ENCODE measurements around the gene GRID1.

The GRID1 gene

DNA sequence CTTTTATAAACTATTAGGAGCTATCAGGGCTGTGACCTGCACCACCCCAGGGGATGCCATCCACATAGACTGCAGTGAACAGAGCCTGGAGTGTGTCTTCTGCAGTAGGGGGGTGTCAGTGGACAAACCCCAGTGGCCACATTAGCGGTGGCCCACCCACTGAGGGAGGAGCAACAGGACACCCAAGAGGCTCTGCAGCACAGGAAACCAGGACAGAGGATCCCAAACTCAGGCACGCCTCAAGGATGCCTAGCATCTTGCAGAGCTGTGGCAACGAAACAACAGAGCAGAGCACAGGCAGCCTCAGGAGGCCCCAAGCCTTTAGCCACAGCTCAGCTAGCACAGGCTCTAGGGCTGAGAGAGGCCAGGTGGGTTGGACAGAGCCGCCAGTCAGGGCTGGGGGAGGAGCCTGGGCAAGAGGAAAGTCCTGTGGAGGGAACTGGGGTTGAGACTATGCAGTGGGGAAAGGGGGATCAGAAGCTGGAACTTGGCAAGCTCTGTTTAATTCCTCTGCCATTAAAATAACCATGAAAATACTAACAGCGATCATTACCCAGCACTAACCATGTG, 53.8 kb downstream of the GRID1 start:
- DNase-seq: no peak

- DNase-seq: no peak
Measured at GRCh38 chr10:86311906-86312305, 54.7 kb downstream of the GRID1 start.

GRCh38 chr10:86311190-86311589, 55.4 kb downstream of the GRID1 start:
- no peak for DNase-seq

GRCh38 chr10:86310702-86311101, 55.9 kb downstream of the GRID1 start:
- DNase-seq: no peak

GRCh38 chr10:86310291-86310690, 56.3 kb downstream of the GRID1 start:
- DNase-seq: no peak

- no peak for DNase-seq
Measured at GRCh38 chr10:86308056-86308455, 58.5 kb downstream of the GRID1 start.

GRCh38 chr10:86306628-86307278, 59.8 kb downstream of the GRID1 start:
- DNase-seq: no peak

- no peak for DNase-seq
Measured at GRCh38 chr10:86305521-86305920, 61.1 kb downstream of the GRID1 start.

DNA sequence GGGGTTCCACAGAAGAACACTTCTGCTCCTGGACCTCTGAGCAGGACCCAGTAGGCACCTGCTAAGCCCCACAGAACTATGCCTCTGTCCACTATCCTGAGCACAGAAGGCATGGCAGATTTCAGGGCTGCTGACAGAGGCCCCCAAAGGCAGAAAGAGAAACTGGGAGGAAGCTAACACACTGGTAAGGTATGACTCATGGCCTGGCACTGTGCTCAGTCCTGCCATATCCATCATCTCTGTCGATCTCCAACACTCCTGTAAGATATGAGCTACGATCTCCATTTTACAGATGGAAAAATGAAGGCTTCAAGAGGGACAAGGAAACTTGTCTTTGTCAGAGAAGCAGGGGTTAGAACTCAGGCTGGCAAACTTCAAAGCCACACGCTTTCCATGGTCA, 62.2 kb downstream of the GRID1 start:
- no peak for DNase-seq

GRCh38 chr10:86303626-86304025, 63.0 kb downstream of the GRID1 start:
- no peak for DNase-seq

GRCh38 chr10:86301971-86302370, 64.6 kb downstream of the GRID1 start:
- no peak for DNase-seq

DNA sequence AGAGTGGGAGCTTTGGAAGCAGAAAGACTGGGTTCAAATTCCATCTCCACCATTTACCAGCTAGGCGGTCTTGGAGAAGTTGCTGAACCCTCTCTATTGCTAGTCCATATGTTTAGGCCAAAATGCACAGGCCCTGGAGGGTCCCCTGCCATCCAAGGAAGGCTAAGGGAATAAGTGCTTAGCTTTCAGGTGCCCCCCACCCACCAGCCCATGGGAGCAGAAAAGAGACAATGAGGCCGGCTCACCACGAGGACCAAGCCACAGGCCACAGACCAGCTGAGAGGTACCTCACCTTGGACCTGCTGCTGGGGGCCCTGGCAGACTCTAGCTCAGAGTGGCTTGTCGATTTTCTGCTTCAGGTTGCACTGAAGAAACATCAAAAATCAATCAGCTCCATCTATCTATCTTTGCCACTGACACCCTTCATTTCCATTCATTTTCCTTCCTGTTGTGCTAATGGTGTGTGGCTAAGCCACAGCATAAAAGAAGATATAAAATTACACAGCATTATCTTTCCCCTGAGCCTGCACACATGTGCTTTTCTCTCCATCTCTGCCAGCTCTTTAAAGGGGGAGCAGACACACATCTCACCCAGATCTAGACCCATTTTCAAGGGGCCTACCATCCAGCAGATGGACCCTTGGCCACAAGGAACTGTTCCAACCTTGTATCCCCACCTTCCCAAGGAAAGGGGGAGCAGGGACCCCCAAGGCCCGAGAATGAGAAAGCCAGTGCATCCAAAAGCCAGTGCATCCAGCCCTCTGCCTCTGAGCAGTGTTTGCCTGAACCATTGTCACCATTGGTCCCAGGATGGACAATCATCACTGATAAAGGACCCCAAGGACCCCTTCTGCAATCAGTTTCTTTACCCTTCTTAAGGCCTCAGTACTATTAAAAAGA, 65.4 kb downstream of the GRID1 start:
- no peak for DNase-seq

DNA sequence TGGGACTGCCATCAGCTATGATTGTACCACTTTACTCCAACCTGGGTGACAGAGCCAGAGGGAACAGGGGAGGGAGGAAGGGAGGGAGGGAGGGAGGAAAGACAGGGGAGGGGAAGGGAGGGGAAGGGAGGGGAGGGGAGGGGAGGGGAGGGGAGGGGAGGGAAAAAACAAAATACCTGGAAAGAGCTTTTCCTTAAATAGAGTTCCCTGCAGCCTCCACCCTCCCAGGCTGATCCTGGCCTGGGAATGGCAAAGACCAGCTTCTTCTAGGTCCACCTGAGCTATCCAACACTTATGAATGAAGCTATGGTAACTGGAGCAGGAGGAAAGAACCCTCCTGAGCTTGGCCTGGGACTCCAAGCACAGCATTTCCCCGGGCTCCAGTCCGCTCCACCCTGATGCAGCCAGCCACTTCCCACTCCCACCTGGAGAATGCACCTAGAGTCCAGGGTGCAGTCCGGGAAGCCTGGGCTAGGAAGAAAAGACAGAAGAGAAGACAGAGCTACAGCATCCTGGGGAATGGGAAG, 66.1 kb downstream of the GRID1 start:
- no peak for DNase-seq

- no peak for DNase-seq
Measured at GRCh38 chr10:86299562-86299961, 67.0 kb downstream of the GRID1 start.

DNA sequence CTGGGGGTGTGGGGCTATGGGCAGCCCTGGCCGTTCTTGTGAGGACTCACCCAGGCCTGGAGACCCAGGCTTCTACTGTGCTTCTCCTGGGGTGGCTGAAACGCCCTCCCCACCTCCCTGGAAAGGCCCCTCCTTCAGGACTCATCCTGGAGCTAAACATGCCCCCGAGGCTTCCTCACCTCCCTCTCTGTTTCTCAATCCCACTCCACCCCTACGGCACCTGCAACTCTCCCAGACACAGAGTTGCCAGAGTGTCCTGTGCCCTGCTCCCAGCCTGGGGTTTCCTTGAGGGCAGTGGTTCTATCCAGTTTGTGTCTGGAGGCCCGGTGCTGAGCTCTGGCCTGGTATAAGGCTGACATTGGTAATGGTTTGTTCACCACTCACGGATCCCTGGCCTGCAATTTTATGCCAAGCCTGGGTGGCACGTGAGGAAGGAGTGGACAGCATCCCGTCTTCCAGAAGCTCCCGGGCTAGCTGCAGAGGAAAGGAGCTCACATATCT, 68.0 kb downstream of the GRID1 start:
- DNase-seq: no peak

DNA sequence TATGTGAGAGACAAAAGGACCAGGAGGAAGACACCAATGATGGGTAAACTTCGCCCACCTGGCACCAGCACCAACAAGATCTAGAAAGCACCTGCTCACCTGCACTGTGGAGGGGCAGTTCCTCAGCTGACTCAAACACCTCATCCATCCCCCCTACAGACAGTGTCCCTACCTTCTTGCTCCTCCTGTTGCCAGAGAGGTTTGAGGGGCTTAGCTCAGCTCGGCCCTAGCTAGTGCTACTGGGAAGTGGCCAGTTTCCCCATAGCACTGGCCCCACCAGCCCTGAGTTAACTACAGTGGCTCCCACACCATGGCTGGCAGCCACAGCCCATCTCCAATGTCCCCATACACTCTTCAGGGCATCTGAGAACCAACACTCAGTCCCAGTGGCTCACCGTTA, 70.8 kb downstream of the GRID1 start:
- no peak for DNase-seq

- no peak for DNase-seq
Measured at GRCh38 chr10:86295351-86295750, 71.2 kb downstream of the GRID1 start.

GRCh38 chr10:86294346-86295265, 72.0 kb downstream of the GRID1 start:
- DNase-seq: no peak

DNA sequence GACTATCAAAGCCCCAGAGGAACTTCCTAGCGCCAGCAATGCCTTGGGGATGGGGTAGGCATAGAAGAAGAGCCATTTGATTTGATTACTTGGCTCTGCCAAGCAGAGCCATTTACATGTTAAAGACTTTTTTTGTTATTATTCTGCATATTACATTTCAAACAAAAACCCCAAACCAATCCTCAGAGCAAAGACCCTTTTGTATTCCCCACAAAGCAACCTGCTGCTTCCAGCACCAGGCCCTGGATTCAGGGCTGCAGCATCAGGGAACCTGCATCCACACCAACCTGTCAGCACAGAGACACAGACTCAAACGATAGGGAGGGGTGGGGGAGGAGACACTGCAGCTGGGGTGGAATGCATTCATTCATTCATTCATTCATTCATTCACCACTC, 73.2 kb downstream of the GRID1 start:
- DNase-seq: no peak

DNA sequence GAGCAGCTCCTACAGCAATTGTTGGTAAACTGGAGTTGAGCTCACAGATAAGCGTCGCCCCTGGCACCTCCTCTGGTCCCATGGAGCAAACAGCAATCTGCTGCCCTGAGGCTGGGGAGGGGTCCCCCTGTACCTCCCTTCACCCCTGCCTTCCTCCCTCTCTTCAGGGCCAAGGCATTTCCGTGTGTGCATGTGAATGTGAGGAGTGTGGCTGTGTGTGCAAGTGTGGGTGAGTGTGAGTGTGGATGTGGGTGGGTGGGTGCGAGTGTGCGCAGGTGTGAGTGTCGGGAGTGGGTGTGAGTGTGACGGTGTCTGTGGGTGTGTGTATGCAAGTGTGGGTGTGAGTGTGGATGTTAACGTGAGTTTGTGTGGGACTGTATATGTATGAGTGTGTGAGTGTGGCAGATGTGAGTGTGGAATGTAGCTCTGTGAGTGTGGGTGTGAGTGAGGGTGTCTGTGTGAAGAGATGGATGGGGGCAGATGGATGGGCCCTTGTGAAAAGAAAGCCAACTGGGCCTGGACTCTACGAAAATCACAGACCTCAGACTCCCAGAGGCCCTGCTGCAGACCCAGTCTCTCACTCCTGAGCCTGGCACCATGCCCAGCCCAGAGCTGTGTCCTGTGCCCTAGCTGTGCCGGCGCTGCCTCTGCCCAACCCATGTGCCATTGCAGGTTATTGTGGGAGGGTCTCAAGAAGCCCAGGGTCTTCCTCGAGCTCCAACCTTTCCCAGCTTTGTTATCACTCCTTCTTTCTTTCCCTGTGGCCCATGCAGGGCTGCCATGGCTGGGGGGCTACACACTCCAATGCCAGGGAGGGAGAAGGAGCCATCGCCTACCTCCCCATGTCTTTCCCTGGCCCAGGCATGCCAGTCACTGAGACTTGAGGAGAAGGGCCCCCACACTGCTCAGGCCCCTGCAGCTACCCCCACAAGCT, 73.9 kb downstream of the GRID1 start:
- DNase-seq: no peak

DNA sequence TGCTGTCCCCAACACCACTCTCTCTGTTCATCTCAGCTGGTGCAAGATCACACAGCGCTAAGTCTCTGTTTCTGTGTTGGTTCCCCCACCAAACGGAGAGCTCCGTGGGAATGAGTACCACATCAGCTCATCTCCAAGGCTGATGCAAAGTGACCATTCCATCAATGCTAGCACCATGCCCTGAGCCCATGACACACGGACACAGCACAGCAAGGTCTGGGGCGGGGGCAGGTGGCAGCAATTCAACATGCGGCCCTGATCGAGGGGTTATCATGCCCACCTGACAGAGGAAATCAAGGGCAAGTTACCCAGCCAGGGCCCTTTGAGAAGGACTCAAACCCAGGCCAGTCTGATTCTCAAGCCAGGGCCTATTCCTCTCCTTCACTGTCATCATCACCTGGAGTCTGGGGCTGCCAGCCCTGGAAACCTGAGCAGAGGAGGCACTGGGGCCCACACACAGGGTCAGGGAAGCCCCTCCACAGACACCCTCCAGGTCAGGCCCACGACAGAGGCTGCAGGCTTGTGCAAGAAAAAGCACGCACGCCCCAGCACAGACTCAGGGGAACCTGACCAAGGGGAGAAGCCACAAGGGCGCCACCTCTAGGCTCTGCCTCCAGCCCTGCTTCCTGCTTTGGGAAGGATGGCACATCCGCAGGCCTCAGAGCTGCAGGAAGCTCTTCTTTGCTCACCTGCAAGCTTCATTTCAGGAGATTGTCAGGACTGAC, 74.8 kb downstream of the GRID1 start:
- no peak for DNase-seq

Data from retina (tissue), 1 donor.